CD4-positive, alpha-beta T cell (primary cell): Measurements from ENCODE around the gene TAF4B. TPM values are rescaled to one million over a fixed set of nuclear protein-coding genes. Genes with fewer than 3 reads are reported as not detected.

Experiments
- ATAC-seq: fragments of 200-7000 bp; cut with Tn5 transposase; one replicate; pipeline ENCODE4 v1.10.0; 2022; ENCODE audit warnings: mild to moderate bottlenecking; ENCODE audit not compliant: poor library complexity
- CTCF ChIA-PET: fragments of 350-600 bp; sonication (Branson Sonifier 250); formaldehyde crosslinking; loops from one replicate; lab custom pipeline; 2021; ENCODE audit warnings: antibody characterized with exemption, inconsistent platforms; lab: Charles Lee
- POLR2A ChIA-PET: fragments of 350-600 bp; sonication (Branson Sonifier 250); formaldehyde crosslinking; loops from one replicate; lab custom pipeline; 2021; ENCODE audit warnings: antibody characterized with exemption, inconsistent platforms; lab: Charles Lee
- DNase-seq, 14 experiments: peaks; one replicate each; pipeline ENCODE4 v3.0.0-alpha.2; 2013 to 2020; ENCODE audit warnings: mixed read lengths in 2 of 14
- H3K27ac ChIP-seq, 2 donors: one replicate each; pipeline versions ENCODE4 v1.5.1 to v1.7.0; 2013; ENCODE audit warnings: low read length in 2 of 2, low read depth in 1 of 2, mild to moderate bottlenecking in 1 of 2
- H3K27me3 ChIP-seq, 2 experiments: 1 replicate in 1 of 2; 2 replicates in 1 of 2; pipeline versions ENCODE4 v1.6.1 to v1.7.0; 2013; ENCODE audit warnings: low read length in 2 of 2, control low read depth in 1 of 2, mild to moderate bottlenecking in 1 of 2, moderate library complexity in 1 of 2; ENCODE audit not compliant: insufficient read depth in 2 of 2, control insufficient read depth in 1 of 2
- H3K36me3 ChIP-seq: one replicate; pipeline ENCODE4 v1.6.1; 2013; ENCODE audit warnings: low read length, control low read depth; ENCODE audit not compliant: insufficient read depth
- H3K4me1 ChIP-seq: one replicate; pipeline ENCODE4 v1.6.1; 2013; ENCODE audit warnings: low read length, control low read depth; ENCODE audit not compliant: insufficient read depth
- H3K4me3 ChIP-seq: one replicate; pipeline ENCODE4 v1.5.1; 2013; ENCODE audit warnings: mild to moderate bottlenecking, low read length, moderate library complexity
- H3K9me3 ChIP-seq, 2 experiments: 1 replicate in 1 of 2; 2 replicates in 1 of 2; pipeline versions ENCODE4 v1.6.1 to v1.7.0; 2013; ENCODE audit warnings: low read length in 2 of 2, mild to moderate bottlenecking in 2 of 2, control low read depth in 1 of 2, moderate library complexity in 1 of 2; ENCODE audit not compliant: control insufficient read depth in 1 of 2, insufficient read depth in 1 of 2
- H3K27ac Mint-ChIP-seq: one replicate; pipeline ENCODE4 v1.8.0; 2020; ENCODE audit warnings: mixed read lengths
- H3K27me3 Mint-ChIP-seq: one replicate; pipeline ENCODE4 v1.8.0; 2021; ENCODE audit warnings: mixed read lengths
- H3K36me3 Mint-ChIP-seq: one replicate; pipeline ENCODE4 v1.8.0; 2021; ENCODE audit warnings: low read depth, mixed read lengths
- H3K4me1 Mint-ChIP-seq: one replicate; pipeline ENCODE4 v1.8.0; 2021; ENCODE audit warnings: low read depth, mixed read lengths
- H3K4me3 Mint-ChIP-seq: one replicate; pipeline ENCODE4 v1.8.0; 2020; ENCODE audit warnings: mild to moderate bottlenecking, mixed read lengths
- H3K9me3 Mint-ChIP-seq: one replicate; pipeline ENCODE4 v1.8.0; 2020; ENCODE audit warnings: mixed read lengths
- CTCF ChIP-seq: fragments of 200-600 bp; IDR thresholded peaks from one replicate; pipeline ENCODE4 v1.8.0; 2022; ENCODE audit warnings: antibody characterized with exemption, mild to moderate bottlenecking
- intact Hi-C, 2 experiments: fragments of 100-400 bp; cut with DNase I in 1 of 2; cut with micrococcal nuclease in 1 of 2; formaldehyde crosslinking; loops; one replicate each; pipeline versions ENCODE4 v1.15.1 to v1.9.0; 2023 to 2025; cut with DNase I, micrococcal nuclease
- total RNA-seq, 174 experiments: library from RNA in 2 of 174; stranded (reverse) in 2 of 174; gene quantifications; one replicate each; pipeline ENCODE4 v1.2.3 and lab custom pipeline; 2021 to 2026

TAF4B gene
- total RNA-seq, 2 experiments from 2014 or later, result 13.7 to 14.1 TPM

- H3K9me3 Mint-ChIP-seq, result no peaks in the 10 kb centered on the region
- intact Hi-C loops, result loop anchor here in 1 of 2 experiments (10.0 kb wide), 1 partner anchor 348 kb away; no protein-coding TSS in a partner anchor
- ChIA-PET POLR2A (no interaction called here), CTCF (interaction anchor here (0.9 kb wide), 1 partner anchor 57 kb away, joined by 3 read pairs; no protein-coding TSS in a partner anchor)
- Histone ChIP-seq H3K36me3 (no peaks in the 10 kb centered on the region), H3K4me3 (no peak overlapping the region), H3K27me3 (no peaks in the 10 kb centered on the region), H3K4me1 (no peaks in the 10 kb centered on the region), H3K27ac (no peak overlapping the region), H3K9me3 (no peaks in the 10 kb centered on the region)
- no peak overlapping the region for H3K27ac Mint-ChIP-seq
- no peaks in the 10 kb centered on the region for H3K27me3 Mint-ChIP-seq
- peaks cover 9% of the 10 kb centered on the region for H3K36me3 Mint-ChIP-seq
- no peaks in the 10 kb centered on the region for H3K4me1 Mint-ChIP-seq
- ATAC-seq (peak; percentile 64), DNase-seq (peak in 3 of 14 experiments; percentile 13 to 43 (median 30))
- peak; percentile 33 for TF ChIP-seq CTCF
- H3K4me3 Mint-ChIP-seq, result no peak overlapping the region
Measured at GRCh38 chr18:26307161-26307773, 81.0 kb downstream of the TAF4B start.

GRCh38 chr18:26309281-26309680 is 83.0 kb downstream of the TAF4B start:
- H3K4me1 Mint-ChIP-seq, result no peaks in the 10 kb centered on the region
- ChIA-PET CTCF (interaction anchor here (1.0 kb wide), 1 partner anchor 66 kb away, joined by 3 read pairs; no protein-coding TSS in a partner anchor), POLR2A (no interaction called here)
- no peaks in the 10 kb centered on the region for H3K4me1 ChIP-seq
- H3K27ac Mint-ChIP-seq, result no peak overlapping the region
- no peaks in the 10 kb centered on the region for H3K36me3 ChIP-seq
- H3K27me3 ChIP-seq, result no peaks in the 10 kb centered on the region
- DNase-seq (no peak), ATAC-seq (no peak)
- H3K27me3 Mint-ChIP-seq, result no peaks in the 10 kb centered on the region
- no peak overlapping the region for H3K27ac ChIP-seq
- intact Hi-C loops, result loop anchor here in 1 of 2 experiments (10.0 kb wide), 1 partner anchor 346 kb away; no protein-coding TSS in a partner anchor
- no peaks in the 10 kb centered on the region for H3K9me3 ChIP-seq
- H3K4me3 Mint-ChIP-seq, result no peak overlapping the region
- peaks cover 14% of the 10 kb centered on the region for H3K36me3 Mint-ChIP-seq
- H3K9me3 Mint-ChIP-seq, result no peaks in the 10 kb centered on the region
- no peak for TF ChIP-seq CTCF
- H3K4me3 ChIP-seq, result no peak overlapping the region

- ATAC-seq (no peak), DNase-seq (no peak)
- Histone ChIP-seq H3K27ac (no peak overlapping the region), H3K4me1 (no peaks in the 10 kb centered on the region), H3K9me3 (no peaks in the 10 kb centered on the region), H3K27me3 (no peaks in the 10 kb centered on the region), H3K4me3 (no peak overlapping the region), H3K36me3 (no peaks in the 10 kb centered on the region)
- intact Hi-C loops, result no loop called here
- H3K27ac Mint-ChIP-seq, result no peak overlapping the region
- TF ChIP-seq CTCF, result no peak
- no peaks in the 10 kb centered on the region for H3K27me3 Mint-ChIP-seq
- CTCF ChIA-PET, result no interaction called here
- no peaks in the 10 kb centered on the region for H3K9me3 Mint-ChIP-seq
- H3K4me1 Mint-ChIP-seq, result no peaks in the 10 kb centered on the region
- H3K36me3 Mint-ChIP-seq, result peaks cover 26% of the 10 kb centered on the region
- no peak overlapping the region for H3K4me3 Mint-ChIP-seq
- POLR2A ChIA-PET, result no interaction called here
Measured at GRCh38 chr18:26312199-26312598, 86.0 kb downstream of the TAF4B start.
